PC-9 (cell line): ENCODE results near the gene PCDH8. TPM values are rescaled to one million over a fixed set of nuclear protein-coding genes. Genes with fewer than 3 reads are reported as not detected.

Experiments used
- BruUV-seq: library from RNA; stranded (reverse); fragments of 400-500 nt; replicated peaks from 2 replicates; lab custom pipeline; 2021; lab: Mats Ljungman, UMichigan
- CTCF ChIA-PET: fragments of 300-600 bp; sonication (Branson Sonifier 250); formaldehyde crosslinking; loops from one replicate; lab custom pipeline; 2022; ENCODE audit warnings: antibody characterized with exemption; lab: Charles Lee
- POLR2A ChIA-PET: fragments of 300-600 bp; sonication (Branson Sonifier 250); formaldehyde crosslinking; loops from one replicate; lab custom pipeline; 2022; ENCODE audit warnings: antibody characterized with exemption; ENCODE audit not compliant: unreplicated experiment; lab: Charles Lee
- DNase-seq, 2 experiments: peaks; one replicate each; pipeline versions ENCODE4 v3.0.0 to v3.0.0-alpha.2; 2015 to 2022; ENCODE audit warnings: mixed read lengths in 1 of 2
- H2AFZ ChIP-seq: fragments of 200-600 bp; sonication (generic); 2 replicates; pipeline ENCODE4 v1.8.1; 2017; ENCODE audit warnings: antibody characterized with exemption
- H3F3A ChIP-seq: fragments of 200-600 bp; sonication (generic); 2 replicates; pipeline ENCODE4 v1.8.1; 2017; ENCODE audit warnings: antibody characterized with exemption, mild to moderate bottlenecking, low read depth; ENCODE audit not compliant: insufficient read depth
- H3K27ac ChIP-seq: fragments of 200-600 bp; sonication (generic); 2 replicates; pipeline ENCODE4 v1.6.1; 2016; ENCODE audit warnings: mixed run types
- H3K27me3 ChIP-seq: fragments of 200-600 bp; sonication (generic); 2 replicates; pipeline ENCODE4 v1.6.1; 2016; ENCODE audit warnings: low read depth, mixed run types; ENCODE audit not compliant: insufficient read depth
- H3K36me3 ChIP-seq: fragments of 200-600 bp; sonication (generic); 2 replicates; pipeline ENCODE4 v1.6.1; 2016; ENCODE audit warnings: low read depth, mixed run types
- H3K4me1 ChIP-seq: fragments of 200-600 bp; sonication (generic); replicated peaks from 2 replicates; pipeline ENCODE4 v1.6.1; 2016; ENCODE audit warnings: mixed run types; ENCODE audit not compliant: insufficient read depth
- H3K4me2 ChIP-seq: fragments of 200-600 bp; sonication (generic); 2 replicates; pipeline ENCODE4 v1.6.1; 2017; ENCODE audit warnings: mixed run types
- H3K4me3 ChIP-seq: fragments of 200-600 bp; sonication (generic); 2 replicates; pipeline ENCODE4 v1.6.1; 2016; ENCODE audit warnings: mixed run types
- H3K79me2 ChIP-seq: fragments of 200-600 bp; sonication (generic); 2 replicates; pipeline ENCODE4 v1.6.1; 2017; ENCODE audit warnings: low read depth, mixed run types
- H3K9me2 ChIP-seq: fragments of 200-600 bp; sonication (generic); 2 replicates; pipeline ENCODE4 v1.8.1; 2017; ENCODE audit warnings: mild to moderate bottlenecking; ENCODE audit not compliant: insufficient read depth
- H3K9me3 ChIP-seq: fragments of 200-600 bp; sonication (generic); 2 replicates; pipeline ENCODE4 v1.8.1; 2016; ENCODE audit warnings: low read depth; ENCODE audit not compliant: insufficient read depth
- H4K20me1 ChIP-seq: fragments of 200-600 bp; sonication (generic); 2 replicates; pipeline ENCODE4 v1.8.1; 2017; ENCODE audit not compliant: insufficient read depth
- EZH2 ChIP-seq: fragments of 200-600 bp; sonication (generic); IDR thresholded peaks from 2 replicates; pipeline ENCODE4 v1.8.0; 2017; ENCODE audit warnings: antibody characterized with exemption, low read depth
- intact Hi-C: fragments of 100-400 bp; cut with micrococcal nuclease; formaldehyde crosslinking; loops from one replicate; pipeline ENCODE4 v1.10.0; 2022; ENCODE audit not compliant: unreplicated experiment
- total RNA-seq: library from RNA; stranded (reverse); gene quantifications from 2 replicates; pipeline ENCODE4 v1.2.3, GENCODE V29; 2021
- TF ChIP-seq, protein P1 (sequence below): fragments of 200-600 bp; sonication (generic); conservative IDR thresholded peaks from 2 replicates; pipeline ENCODE4 v1.6.1; 2017; ENCODE audit warnings: mixed run types, antibody characterized with exemption, mild to moderate bottlenecking, moderate library complexity

PCDH8 gene
- total RNA-seq, 1 experiment from 2014 or later: not detected

DNA sequence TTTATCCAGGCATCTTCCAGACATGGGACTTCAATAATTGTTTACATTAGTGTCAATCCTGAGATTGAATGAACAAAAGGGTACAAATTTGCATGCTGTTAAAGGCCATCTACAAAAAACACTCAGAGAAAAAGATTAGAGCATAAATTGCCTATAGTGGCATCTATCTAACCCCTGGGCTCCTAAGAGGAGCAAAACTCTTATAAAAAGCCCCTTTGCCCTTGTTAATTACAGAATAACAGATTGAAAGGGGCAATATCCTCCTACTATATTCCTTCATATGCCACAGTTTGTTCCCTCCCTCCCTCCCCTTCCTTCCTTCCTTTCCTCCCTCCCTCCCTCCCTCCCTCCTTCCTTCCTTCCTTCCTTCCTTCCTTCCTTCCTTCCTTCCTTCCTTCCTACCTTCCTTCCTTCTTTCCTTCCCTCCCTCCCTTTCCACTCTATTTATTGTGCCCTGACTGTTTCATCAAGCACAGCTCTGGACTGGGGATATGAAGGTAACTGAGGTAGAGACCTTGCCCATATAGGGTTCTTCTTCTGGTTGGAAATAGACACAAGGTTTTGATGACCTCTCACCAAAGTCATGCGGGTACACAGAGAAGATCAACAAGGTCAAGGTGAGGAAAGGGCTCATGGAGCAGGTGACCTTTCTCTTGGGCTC lies 49.5 kb downstream of the PCDH8 start:
- H3K79me2 ChIP-seq: no peaks in the 10 kb centered on the region
- H3K4me2 ChIP-seq: no peak overlapping the region
- ChIA-PET CTCF (no interaction called here), POLR2A (no interaction called here)
- no peaks in the 10 kb centered on the region for H3F3A ChIP-seq
- no TSS peak for BruUV-seq
- no peaks in the 10 kb centered on the region for H3K4me1 ChIP-seq
- H3K9me2 ChIP-seq: no peaks in the 10 kb centered on the region
- no peak for TF ChIP-seq EZH2
- H3K9me3 ChIP-seq: no peaks in the 10 kb centered on the region
- H4K20me1 ChIP-seq: no peaks in the 10 kb centered on the region
- H3K4me3 ChIP-seq: no peak overlapping the region
- no peaks in the 10 kb centered on the region for H3K36me3 ChIP-seq
- no peak for DNase-seq
- H3K27me3 ChIP-seq: peaks cover 86% of the 10 kb centered on the region
- no peak overlapping the region for H2AFZ ChIP-seq
- no peak overlapping the region for H3K27ac ChIP-seq
- intact Hi-C loops: no loop called here

DNA sequence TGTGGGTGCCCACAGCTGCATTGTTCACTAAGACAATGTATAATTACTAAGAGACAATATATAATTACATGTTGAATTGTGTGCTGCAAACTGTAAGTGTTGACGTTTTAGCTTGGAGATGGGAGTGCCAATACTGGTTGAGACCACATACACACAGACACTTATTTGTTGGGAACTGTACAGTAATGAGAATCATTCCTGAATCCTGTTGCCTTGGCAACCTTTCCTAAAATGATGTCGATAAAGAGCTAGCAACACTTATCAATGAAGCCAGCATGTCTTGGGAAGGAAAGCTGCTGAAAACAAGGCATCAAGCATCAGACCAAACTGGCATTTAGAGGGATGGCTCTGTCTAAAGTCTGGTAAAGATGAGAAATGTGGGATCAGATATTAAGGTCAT lies 51.3 kb downstream of the PCDH8 start:
- CTCF ChIA-PET: no interaction called here

DNA sequence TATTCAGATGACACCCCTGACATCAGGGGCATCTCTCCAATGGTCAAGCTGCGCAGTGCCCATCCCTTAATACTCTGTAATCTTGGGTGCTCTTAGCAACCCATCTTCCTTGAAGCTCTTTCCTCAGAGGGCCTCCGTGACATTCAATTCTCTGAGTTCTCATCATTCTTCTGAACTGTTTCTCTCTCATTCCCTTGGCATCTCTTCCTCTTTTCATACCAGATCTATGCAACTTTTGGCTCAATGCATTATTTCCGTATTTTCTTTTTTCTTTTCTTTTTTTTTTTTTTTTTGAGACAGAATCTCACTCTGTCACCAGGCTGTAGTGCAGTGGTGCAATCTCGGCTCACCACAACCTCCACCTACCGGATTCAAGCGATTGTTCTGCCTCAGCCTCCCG lies 53.9 kb downstream of the PCDH8 start:
- Histone ChIP-seq H3K9me3 (no peaks in the 10 kb centered on the region), H3K27me3 (peaks cover 70% of the 10 kb centered on the region), H3K27ac (no peak overlapping the region), H3K4me1 (no peaks in the 10 kb centered on the region), H2AFZ (no peak overlapping the region), H3K36me3 (no peaks in the 10 kb centered on the region), H3K4me2 (no peak overlapping the region), H3K79me2 (no peaks in the 10 kb centered on the region), H4K20me1 (no peaks in the 10 kb centered on the region), H3F3A (no peaks in the 10 kb centered on the region), H3K4me3 (no peak overlapping the region), H3K9me2 (no peaks in the 10 kb centered on the region)
- BruUV-seq: no TSS peak
- TF ChIP-seq, protein P1, sequence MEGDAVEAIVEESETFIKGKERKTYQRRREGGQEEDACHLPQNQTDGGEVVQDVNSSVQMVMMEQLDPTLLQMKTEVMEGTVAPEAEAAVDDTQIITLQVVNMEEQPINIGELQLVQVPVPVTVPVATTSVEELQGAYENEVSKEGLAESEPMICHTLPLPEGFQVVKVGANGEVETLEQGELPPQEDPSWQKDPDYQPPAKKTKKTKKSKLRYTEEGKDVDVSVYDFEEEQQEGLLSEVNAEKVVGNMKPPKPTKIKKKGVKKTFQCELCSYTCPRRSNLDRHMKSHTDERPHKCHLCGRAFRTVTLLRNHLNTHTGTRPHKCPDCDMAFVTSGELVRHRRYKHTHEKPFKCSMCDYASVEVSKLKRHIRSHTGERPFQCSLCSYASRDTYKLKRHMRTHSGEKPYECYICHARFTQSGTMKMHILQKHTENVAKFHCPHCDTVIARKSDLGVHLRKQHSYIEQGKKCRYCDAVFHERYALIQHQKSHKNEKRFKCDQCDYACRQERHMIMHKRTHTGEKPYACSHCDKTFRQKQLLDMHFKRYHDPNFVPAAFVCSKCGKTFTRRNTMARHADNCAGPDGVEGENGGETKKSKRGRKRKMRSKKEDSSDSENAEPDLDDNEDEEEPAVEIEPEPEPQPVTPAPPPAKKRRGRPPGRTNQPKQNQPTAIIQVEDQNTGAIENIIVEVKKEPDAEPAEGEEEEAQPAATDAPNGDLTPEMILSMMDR: no peak
- TF ChIP-seq EZH2: no peak
- ChIA-PET CTCF (no interaction called here), POLR2A (no interaction called here)
- no peak for DNase-seq
- intact Hi-C loops: no loop called here

More for the DNA sequence above, 51.3 kb downstream of the PCDH8 start:
- Histone ChIP-seq H3K27me3 (peaks cover 81% of the 10 kb centered on the region), H3K4me2 (no peak overlapping the region), H4K20me1 (no peaks in the 10 kb centered on the region), H3K4me3 (no peak overlapping the region), H3F3A (no peaks in the 10 kb centered on the region), H3K79me2 (no peaks in the 10 kb centered on the region), H2AFZ (no peak overlapping the region), H3K36me3 (no peaks in the 10 kb centered on the region), H3K9me2 (no peaks in the 10 kb centered on the region), H3K27ac (no peak overlapping the region), H3K4me1 (no peaks in the 10 kb centered on the region), H3K9me3 (no peaks in the 10 kb centered on the region)
- TF ChIP-seq EZH2: no peak
- TF ChIP-seq, protein P1: no peak
- intact Hi-C loops: no loop called here
- POLR2A ChIA-PET: interaction anchor here (0.7 kb wide), 1 partner anchor 14 kb away, joined by 4 read pairs; no protein-coding TSS in a partner anchor
- no TSS peak for BruUV-seq
- DNase-seq: no peak
